NCI-H82 (cell line): ENCODE data around the gene PDLIM4.

ENCODE experiments used
- DNase-seq: peaks from one replicate; lab custom pipeline; 2025; lab: John Stamatoyannopoulos, UW

Gene PDLIM4

DNA sequence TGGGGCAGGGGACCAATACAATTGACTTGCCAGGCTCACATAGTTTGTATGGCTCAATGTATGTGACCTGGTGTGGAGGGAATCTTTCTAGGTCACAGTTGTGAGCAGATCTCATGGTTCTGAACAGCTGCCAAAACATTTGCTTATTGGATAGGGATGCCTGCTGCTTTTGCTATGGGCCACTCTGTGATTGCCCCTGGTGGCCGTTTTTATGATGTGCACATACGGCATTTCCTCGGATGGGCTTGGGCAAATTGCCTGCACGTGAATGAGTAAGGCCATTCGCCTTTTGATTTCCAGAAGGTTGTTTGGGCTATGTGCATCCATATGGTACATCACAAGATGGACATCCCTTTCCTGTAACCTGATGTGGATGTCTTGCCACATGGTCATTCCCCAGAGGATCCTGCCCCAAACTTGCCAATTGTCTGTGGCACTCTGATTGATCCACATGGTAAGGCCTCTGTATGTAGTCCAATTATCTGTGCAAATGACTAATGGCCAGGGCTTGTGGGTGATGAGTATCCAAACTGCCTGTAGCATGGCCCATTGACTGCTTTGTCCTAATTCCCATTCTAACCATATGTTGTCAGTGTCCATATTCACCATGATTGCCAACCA is 26.0 kb downstream of the PDLIM4 start:
- DNase-seq = peak; percentile 71

DNA sequence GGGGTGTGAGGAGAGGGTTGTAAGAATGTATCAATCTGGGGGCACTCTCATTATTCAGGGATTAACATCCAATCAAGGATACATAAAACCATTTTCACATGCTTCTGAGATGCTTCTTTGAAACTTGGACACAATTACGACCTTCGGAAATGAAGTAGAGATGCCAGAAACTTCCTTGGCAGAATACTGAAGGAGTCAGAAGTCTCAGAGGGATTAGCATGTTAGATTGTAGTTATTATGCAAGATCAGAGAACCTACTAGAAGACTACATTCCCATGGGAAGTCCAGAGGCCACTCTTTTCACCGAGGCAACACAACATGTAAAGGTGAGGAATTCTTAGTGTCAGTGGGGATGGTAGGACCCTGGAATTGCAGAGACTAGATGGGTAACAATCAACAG is 31.6 kb downstream of the PDLIM4 start:
- DNase-seq = no peak

DNA sequence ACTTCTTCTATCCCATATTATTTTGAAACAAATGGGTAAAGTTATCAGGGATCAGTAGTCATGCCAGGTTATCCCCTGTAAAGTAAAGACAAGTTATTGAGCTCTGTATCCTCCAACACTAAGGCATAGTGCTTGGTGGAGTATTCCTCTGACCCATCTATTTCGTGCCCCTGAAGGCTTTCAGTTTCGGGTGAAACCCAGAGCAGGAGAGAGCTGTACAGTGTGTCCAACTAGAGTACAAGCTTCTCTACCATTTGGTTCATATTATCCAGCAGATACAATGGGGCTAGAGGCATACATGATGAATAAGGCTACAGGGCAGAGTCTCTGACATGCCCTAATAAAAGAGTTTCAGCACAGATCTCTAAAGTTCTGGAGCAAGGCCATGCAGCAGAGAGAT is 33.5 kb downstream of the PDLIM4 start:
- no peak for DNase-seq

DNA sequence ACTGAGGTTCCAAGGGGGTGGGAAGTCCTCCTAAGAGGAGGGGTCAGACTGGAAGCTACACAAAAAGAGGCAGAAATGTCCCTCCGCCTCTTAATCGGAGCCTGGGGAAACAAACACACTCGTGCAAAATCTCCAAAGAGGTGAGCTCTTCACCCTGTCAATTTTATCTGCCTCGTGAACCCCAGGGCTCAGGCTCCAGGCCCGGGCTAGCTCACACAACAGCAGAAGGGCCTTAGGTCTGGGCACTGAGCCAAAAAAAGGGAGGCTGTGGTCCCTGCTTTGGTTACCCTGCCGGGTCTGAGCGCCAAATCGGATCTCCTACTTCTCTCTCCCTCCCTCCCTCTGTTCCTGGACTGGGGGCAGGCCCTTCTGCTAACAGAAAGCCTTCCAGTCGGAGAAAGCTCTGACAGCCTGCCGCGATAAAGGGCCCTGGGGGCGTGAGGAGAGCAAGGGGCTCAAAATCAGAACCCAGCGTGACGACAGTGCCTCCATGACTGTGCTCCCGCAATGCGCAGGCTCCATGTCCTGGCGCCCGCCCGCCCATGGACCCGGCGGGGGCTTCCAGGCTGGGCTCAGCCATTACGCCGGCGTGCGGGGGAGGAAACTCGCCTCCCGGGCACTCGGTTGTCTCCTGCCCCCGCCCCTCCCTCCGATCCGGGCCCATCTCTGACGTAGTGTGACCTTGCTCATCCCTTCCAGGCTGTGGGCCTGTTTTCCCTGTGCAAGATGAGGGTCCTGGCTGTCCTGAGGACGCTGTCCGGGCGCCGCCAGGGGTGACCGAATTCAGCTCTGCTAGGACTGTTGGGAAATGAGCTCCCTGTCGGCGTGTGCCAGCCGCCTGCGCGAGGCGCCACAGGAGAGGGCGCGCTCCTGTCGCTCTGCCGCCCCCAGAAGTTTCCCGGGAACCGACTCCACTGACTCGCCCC is 35.8 kb downstream of the PDLIM4 start:
- DNase-seq = peak; percentile 98

DNA sequence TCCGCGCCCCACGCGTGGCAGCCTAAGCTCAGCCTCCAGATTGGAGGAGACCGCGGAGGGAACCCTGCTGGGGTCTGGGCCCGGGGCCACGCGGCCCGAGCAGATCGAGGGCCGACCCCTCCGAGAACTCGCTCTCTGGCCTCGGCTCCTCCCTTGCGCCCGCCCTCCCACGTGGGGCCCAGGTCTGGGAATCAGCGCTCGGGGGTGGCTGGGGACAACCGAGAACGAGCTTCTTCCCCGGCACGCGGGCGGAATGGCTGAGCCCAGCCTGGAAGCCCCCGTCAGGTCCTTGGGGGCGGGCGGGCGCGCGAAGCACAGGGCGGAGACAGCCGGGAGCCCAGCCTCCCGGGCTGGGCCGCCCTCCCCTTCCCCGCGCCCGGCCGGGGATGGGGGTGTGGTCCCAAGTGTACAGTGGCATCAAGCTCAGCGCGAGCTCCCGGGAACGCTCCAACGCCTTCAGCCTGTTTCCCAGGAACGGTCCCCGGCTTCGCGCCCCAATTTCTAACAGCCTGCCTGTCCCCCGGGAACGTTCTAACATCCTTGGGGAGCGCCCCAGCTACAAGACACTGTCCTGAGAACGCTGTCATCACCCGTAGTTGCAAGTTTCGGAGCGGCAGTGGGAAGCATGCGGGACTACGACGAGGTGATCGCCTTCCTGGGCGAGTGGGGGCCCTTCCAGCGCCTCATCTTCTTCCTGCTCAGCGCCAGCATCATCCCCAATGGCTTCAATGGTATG is 36.7 kb downstream of the PDLIM4 start, which contains the start of gene SLC22A4:
TSS of gene SLC22A4 (plus strand) at position 403 of the 736 bp plus-strand sequence. CDS start at position 626, 223 bp downstream.
- DNase-seq = peak; percentile 92

DNA sequence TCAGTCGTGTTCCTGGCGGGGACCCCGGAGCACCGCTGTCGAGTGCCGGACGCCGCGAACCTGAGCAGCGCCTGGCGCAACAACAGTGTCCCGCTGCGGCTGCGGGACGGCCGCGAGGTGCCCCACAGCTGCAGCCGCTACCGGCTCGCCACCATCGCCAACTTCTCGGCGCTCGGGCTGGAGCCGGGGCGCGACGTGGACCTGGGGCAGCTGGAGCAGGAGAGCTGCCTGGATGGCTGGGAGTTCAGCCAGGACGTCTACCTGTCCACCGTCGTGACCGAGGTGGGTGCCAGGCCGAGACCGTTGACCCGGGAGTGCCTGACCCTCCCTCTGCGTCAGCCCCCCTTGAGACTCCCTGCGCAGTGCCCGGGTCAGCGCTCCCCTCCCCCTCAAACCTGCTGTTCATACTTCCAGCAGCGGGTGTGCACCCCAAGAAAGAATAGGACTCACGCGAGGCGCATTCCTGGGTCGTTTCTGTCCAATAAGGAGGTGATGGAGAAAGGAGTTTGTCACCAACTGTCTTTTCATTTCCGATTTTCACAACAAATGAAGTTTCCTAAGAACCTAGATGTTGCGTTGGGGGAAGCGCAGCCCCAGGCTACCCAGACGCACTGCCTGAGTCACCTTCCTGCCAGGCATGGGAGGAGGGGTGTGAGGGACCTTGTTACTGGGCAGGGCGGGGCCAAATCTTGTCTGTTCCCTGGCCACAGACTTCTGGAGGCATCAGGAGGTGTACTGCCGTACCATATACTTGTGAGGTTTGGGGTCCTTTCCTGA is 37.4 kb downstream of the PDLIM4 start:
- peak; percentile 29 for DNase-seq

DNA sequence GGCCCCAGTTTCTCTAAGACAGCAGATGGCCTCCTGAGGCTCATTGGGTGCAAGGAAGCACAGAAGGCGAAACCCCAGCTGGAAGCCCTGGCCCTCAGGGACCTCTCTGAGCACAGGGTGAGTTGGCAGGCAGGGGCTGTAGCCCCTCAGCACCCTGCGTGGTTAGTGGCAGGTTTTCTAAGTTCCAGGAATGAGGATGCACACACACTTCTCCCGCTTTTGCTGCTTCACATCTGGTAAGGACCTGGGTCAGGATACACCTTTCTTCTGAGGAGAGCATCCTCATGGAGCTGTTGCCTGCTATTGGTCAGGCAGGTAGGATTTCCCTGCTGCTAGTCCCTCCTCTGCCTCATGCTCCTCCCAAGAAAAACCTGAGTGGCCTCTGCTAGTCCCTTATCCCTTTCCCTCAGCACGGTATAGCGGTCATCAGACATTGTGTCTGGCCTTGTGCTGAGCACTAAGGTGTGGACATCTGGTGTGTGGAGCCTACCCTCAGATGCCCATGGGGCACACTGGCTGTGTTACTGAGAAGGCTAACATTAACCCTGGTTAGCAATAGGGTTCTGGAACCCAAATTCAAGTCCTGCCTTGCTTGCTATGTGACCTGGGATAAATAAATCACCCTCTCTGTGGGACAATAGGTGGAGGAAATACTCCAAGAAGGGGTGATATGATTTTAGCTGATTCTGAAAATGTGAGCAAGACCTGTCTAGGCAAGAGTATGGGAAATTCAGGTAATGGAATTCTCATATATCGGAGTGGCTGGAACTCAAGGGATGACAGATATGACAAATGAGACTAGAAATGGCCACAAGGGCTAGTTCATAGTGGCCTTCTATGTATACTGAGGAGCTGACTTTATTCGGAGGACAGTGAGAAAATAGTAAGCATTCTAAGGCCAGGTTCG is 38.3 kb downstream of the PDLIM4 start:
- DNase-seq = no peak

DNA sequence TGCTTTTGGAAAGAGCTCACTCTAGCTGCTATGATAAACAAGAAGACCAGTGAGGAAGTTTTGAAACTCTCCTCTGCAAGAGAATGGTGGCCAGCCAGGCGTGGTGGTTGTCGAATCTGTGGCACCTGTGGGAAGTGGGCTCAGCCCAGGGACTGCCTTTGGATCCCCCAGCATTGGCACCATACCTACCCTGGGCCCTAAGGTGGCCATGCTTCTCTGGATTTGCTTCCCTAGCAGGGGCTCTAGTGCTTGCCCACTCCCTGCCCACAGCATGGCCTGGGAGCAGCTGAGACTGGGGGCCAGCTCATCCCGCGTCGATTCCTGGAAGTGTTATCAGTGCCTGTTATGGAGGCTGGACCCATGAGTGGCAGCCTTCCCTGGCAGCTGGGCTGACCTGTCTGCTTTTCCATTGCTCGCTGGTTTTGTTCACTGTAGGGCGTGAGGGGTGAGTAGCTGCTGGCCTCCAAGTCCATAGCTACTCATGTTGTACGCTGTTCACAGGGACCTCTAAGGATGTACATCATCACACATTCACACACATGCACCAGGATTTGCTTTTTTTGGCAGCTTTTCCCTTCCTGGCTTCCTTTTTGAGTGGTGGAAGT is 39.0 kb downstream of the PDLIM4 start:
- DNase-seq = no peak

DNA sequence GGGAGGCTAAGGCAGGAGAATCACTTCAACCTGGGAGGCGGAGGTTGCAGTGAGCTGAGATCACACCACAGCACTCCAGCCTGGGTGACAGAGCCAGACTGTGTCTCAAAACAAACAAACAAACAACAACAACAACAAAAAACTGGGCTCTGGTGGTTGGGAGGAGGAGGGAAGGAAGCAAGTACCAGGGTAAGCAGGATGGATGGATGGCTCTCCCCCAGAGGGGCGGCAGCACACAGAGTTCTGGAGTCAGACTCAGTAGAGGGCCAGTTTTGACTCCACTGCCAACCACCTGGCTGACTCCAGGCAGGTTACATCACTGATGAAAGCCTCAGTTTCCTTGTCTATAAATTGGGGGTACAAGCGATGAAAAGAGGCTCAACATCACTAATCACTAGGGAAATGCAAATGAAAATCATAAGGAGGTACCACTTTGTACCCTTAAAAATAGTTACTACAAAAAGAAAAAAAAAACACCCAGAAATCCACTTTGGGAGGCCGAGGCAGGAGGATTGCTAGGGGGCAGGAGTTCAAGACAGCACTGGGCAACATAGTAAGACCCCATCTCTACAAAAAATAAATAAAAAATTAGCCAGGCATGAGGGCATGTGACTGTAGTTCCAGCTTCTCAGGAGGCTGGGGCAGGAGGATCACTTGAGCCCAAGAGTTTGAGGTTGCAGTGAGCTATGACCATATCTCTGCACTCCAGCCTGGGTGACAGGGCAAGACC is 39.9 kb downstream of the PDLIM4 start:
- DNase-seq = no peak

DNA sequence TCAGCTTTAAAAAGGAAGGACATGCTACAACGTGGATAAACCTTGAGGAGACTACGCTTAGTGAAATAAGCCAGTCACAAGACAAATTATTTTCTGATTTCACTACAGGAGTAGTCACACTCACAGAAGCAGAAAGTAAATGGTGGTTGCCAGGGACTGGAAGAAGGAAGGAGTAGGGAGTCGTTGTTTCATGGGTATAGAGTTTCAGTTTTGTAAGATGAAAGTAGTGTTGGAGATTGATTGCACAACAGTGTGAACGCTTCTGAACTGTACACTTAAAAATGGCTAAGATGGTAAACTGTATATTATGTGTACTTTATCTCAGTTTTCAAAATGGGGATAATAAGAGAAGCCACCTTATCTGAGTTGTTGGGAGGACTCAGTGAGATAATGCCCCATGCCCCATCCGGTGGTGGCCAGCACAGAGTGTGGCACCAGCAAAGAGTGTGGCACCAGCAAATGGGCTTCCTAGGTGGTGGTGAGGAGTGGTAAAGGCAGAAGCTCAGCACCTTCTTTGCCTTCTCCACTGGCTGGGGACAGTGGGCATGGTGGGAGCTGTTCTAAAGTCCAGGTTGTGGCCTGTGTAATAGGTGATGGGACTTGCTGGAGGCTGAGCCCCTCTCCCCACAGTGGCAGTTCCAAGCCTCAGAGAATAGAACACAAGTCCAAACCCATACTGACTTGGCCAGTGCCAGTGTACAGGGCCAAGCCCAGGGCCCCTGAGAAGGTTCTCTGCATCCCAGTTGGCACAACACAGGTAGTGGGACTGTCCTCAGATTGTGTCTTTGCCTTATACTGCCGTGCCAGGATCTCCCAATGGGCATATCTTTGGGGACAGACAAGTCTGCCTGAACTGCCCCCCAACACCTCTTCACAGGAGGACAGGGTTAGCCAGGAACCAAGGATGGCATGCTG is 41.1 kb downstream of the PDLIM4 start:
- DNase-seq = no peak

DNA sequence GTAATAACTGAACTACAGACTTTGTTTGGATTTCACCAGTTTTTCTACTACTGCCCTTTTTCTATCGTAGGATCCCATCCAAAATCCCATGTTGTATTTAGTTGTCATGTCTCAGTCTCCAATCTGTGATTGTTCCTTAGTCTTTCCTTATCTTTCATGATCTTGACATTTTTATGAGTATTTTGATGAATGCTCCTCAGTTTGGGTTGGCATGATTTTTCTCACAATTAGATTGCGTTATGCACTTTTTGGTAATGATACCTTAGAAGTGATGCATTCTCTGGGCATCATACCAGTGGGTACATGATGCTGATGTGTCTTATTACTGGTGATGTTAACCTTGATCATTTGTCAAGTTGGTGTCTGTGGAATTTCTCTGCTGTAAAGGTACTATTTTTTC is 42.4 kb downstream of the PDLIM4 start:
- no peak for DNase-seq

DNA sequence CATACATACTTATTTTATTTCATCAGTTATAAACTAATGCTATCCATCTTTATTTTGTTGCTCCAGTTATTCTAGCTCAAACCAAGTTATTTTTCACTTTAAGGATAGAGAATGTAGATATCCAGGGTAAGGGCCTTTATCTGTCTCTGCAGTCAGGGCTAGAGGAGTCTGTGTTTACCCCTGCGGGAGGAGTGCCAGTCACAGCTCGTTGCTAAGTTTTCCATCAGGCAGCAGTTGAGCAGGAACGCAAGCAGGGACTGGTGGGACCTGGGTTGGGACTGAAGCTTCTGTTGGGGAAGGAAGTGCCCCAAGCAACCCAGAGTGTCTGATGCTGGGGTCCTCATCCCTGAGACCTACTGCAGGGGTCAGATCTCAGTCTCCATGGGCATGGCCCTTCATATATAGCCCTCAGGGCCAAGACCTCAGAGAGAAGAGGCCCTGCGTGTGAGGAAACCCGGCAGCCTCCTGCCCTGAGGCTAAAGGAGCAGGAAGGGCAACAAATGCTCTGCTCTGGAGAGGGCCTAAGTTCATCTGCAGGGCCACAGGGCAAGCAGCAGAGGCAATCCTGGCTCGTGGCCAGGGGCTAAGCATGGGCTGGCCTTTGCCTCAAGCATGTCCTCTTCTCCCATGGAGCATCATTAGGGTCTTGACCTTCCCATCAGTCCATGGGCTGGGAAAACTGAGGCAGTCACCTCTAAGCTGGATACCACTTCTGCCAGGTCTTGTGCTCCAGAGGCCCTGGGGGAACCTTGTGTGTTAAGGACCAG is 43.3 kb downstream of the PDLIM4 start:
- DNase-seq = no peak

DNA sequence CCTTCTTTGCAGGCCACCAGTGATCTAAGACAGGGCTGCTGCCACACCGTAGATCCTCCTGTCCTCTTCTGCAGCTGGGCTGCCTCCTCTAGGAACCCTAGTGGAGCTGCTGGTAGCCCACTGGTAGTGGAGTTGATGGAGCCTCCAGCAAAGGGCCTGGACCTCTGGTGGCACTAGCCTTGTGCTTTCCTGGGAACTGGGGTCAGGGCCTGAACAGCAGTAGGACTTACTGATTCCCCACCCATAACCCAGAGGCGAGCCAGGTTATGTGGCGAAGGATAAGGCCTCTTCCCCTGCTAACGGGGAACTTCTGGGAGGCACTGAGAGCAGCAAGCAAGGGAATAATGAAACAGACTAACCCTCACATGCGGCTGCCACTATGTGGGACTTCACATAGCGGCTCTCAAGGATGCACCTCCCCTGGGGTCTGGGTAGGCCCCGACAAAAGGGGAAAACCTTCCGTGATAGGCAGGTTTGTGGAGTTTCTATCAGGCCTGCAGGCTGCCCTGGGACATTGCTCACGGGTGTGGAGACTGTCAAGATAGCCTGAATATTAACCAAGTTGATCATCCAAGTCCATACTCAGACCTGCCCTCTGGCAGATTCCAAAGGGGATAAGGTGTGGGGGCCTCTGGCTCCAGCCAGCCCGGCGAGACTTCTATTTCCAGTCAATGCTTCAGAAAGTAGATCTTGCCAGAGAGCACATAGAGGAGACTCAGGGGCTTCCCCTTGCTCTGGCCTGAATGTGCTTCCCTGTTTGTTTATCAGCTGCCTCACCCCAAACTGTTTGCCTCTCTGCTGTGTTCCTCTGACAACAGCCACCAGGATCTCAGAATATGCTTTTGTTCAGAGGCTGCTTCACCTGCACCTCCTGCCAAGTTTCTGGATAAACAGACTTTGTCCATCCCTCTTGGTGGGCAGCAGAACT is 44.1 kb downstream of the PDLIM4 start:
- DNase-seq = no peak

DNA sequence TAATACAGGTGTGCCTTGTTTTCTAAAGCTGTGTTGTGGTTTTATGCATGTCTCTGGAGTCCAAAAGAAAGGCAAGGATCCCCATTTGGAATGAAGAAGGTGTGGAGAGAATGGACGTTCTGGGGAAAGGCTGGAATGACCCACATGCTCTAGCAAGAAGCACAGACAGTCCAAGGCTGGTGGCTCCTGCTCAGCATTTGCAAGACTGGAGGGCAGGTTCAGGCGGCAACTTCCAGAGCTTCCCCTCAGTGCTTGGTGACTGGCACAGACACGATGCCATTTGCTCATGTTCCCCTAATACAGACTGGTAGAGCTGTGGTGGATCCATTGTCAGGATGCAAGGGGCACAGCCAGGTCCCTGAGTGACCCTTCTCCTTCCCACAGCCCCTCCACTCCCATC is 44.9 kb downstream of the PDLIM4 start:
- DNase-seq = no peak

DNA sequence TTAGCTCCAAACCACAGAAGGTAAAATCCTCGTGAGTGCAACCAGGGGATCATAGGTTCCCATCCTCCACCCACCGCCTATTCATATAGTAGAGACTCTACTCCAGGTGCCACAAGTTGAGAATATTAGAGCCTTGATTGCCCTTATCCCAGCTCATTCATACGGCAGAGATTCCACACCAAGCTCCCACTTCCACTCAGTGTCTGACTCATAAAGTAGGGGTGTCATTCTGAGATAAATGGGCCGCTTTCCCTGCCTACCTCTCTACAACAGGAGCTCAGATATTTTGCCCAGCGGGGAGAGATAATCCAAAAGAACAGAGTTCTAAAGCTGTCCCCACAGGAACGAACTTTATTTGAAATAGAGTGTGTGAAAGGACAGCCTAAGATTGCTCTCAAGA is 46.1 kb downstream of the PDLIM4 start:
- DNase-seq = peak; percentile 29

DNA sequence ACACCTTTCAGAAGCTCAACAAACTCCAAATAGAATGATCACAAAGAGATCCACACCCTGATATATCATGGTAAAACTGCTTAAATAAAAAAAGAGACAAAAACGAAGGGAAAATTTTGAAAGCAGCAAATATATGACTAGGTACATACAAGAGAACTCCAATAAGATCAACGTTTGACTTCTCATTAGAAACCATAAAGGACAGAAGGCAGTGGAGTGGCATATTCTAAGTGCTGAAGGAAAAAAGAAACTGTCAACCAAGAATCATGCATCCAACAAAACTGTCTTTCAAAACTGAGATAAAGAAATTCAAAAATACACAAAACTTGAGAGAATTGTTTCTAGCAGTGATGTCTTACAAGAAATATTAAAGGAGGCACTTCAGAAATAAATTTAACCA is 47.9 kb downstream of the PDLIM4 start:
- no peak for DNase-seq

DNA sequence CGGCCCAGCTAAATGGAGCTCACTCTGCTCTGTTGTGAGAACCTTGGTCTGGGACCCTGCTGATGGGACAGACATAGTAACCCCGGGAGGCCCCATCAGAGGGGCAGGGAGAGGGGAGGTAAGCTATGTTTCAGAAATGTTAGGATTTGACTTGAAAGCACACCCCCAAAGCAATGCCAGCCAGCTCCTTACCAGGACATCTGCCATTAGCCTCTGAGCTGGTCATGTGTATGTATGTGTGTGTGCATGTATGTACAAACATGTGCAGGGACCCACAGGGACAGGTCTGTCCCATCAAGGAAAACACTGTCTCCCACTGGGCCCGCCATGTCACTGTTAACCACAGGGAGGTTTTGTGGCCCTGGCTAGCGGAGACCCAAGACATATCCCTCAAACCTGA is 51.2 kb downstream of the PDLIM4 start:
- DNase-seq = no peak
